IgD-negative memory B cell (primary cell): Measurements from ENCODE around the gene PSPN. TPM values are rescaled to one million over a fixed set of nuclear protein-coding genes. Genes with fewer than 3 reads are reported as not detected.

Experiments
- H3K27ac Mint-ChIP-seq, 3 donors: one replicate each; pipeline ENCODE4 v1.8.0; 2020 to 2022; ENCODE audit warnings: mild to moderate bottlenecking in 3 of 3, mixed read lengths in 3 of 3, moderate library complexity in 1 of 3
- H3K27me3 Mint-ChIP-seq: one replicate; pipeline ENCODE4 v1.8.0; 2021; ENCODE audit warnings: mixed read lengths
- H3K36me3 Mint-ChIP-seq: one replicate; pipeline ENCODE4 v1.8.0; 2020; ENCODE audit warnings: mild to moderate bottlenecking, mixed read lengths
- H3K4me1 Mint-ChIP-seq, 3 donors: one replicate each; pipeline ENCODE4 v1.8.0; 2020 to 2022; ENCODE audit warnings: mixed read lengths in 3 of 3, mild to moderate bottlenecking in 1 of 3
- H3K4me3 Mint-ChIP-seq, 4 donors: one replicate each; pipeline ENCODE4 v1.8.0; 2020 to 2022; ENCODE audit warnings: mild to moderate bottlenecking in 4 of 4, mixed read lengths in 4 of 4, moderate library complexity in 3 of 4
- H3K9me3 Mint-ChIP-seq, 3 donors: one replicate each; pipeline ENCODE4 v1.8.0; 2020 to 2021; ENCODE audit warnings: mixed read lengths in 3 of 3, mild to moderate bottlenecking in 1 of 3
- polyA plus RNA-seq: library from polyadenylated mRNA; unstranded; fragments of 300-500 nt; fragmentation: Illumina TruSeq; gene quantifications from one replicate; pipeline ENCODE4 v1.2.3, GENCODE V29; 2021

Gene PSPN, protein sequence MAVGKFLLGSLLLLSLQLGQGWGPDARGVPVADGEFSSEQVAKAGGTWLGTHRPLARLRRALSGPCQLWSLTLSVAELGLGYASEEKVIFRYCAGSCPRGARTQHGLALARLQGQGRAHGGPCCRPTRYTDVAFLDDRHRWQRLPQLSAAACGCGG
- 0.65 TPM for polyA plus RNA-seq

DNA sequence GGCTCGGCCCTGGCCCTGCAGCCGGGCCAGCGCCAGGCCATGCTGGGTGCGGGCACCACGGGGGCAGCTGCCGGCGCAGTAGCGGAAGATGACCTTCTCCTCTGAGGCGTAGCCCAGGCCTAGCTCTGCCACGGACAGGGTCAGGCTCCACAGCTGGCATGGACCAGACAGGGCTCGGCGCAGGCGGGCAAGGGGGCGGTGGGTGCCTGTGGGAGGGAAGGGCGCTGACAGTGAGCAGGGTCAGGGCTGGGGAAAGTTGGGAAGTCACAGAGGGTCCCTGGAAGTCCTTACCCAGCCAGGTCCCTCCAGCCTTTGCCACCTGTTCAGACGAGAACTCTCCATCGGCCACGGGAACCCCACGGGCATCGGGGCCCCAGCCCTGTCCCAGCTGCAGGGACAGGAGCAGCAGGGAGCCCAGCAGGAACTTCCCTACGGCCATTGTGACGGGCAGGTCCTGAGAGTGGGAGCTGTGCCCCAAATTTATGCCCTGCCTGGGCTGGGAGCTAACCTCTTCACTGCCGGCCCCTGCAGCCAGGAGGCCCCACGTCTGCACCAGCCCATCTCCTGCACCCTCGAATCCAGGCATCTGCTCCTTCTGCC lies at the start of gene PSPN:
TSS of gene PSPN (minus strand) at position 523 of the 600 bp plus-strand sequence. CDS start at position 439, 84 bp downstream.
- no peaks in the 10 kb centered on the region for H3K27me3 Mint-ChIP-seq
- peaks cover 3% of the 10 kb centered on the region for H3K36me3 Mint-ChIP-seq
- peaks cover 4 to 8% (median 5%) of the 10 kb centered on the region in 3 donors for H3K4me1 Mint-ChIP-seq
- H3K9me3 Mint-ChIP-seq: no peaks in the 10 kb centered on the region
- no peak within 1 kb of the TSS for H3K27ac Mint-ChIP-seq
- H3K4me3 Mint-ChIP-seq: peak within 1 kb of the TSS in 3 of 4 donors; percentile 8 to 54 (median 9)

DNA sequence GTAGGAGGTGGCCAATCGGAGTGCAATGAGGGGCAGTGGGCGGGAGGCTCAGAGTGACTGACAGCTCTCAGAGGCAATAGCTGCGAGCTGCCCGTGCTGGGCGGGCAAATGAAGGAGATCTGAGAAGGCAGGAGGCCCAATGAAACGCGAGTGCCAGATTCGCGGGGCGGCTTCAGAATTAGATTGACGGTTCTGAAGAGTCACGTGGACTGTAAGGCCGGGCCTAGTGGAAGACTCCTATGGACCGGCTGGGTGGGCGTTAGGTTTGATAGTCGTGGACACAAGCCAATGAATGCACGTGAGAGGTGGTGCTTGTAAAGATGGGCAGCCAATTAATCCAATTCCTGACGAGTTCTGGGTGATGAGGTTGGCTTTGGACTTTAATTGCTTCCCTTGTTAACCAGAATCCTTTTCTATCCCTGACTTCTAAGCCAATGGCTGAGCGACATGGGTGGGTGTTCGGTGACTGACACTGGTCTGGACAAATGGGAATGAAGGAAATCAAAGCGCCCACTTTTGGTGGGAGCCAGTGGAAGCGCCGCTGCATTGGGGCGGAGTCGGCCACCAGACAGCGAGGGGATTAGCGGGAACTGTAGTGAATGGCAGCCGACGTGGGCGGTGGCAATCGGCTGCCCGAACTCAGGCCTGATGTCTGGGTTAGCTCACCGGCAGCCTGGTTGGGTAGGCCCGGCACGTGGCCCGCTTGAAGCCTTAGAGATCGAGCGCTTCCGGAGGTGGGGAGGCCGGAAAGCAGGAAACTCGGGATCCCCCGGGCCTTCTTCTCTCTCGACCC lies 49.4 kb upstream of the PSPN start:
- Mint-ChIP-seq H3K27me3 (no peaks in the 10 kb centered on the region), H3K36me3 (no peaks in the 10 kb centered on the region), H3K4me1 (peaks cover 4 to 28% (median 16%) of the 10 kb centered on the region in 3 donors), H3K9me3 (no peaks in the 10 kb centered on the region), H3K27ac (peak overlapping the region; percentile 76 to 99 (median 80)), H3K4me3 (peak overlapping the region; percentile 66 to 96 (median 87))

DNA sequence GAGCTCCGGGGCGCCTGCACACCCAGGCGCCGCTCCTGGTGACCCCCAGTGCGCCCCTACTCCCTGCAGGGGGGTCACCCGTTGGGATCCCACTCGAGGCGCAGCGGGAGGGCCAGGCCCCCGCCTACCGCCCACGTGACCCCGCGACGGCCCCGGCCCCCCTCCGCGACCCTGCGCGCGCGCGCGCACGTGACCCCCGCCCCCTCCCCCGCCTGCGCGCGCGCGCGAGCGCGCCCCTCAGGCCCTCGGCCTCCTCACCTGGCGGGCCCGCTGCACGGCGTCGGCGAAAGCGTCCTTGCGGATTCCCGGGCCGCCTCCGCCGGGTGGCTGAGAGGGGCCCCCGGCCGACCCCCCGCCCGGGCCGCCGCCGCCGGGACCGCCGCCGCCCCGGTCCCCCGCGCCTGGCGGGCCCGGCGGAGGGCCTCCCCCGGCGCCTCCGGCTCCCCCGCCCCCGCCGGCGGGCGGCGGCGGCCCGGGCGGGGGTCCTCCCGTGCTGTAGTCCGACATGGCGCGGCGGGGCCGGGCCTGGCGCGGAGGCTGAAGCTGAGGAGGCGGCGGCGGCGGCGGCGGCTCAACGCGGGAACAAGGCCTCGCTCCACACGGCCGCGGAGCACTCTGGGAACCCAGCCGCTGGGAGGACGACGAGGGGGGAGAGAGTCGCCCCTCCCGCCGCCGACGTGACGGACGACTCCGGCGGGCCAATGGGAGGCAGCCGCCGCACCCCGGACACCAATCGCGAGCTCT lies 48.6 kb upstream of the PSPN start, which contains the start of gene KHSRP:
TSS of gene KHSRP (minus strand) at position 617 of the 744 bp plus-strand sequence. CDS start at position 507, 110 bp downstream.
- Mint-ChIP-seq H3K27me3 (no peaks in the 10 kb centered on the region), H3K4me3 (peak within 1 kb of the TSS; percentile 81 to 96 (median 88)), H3K36me3 (no peaks in the 10 kb centered on the region), H3K4me1 (peaks cover 4 to 28% (median 16%) of the 10 kb centered on the region in 3 donors), H3K9me3 (no peaks in the 10 kb centered on the region), H3K27ac (peak within 1 kb of the TSS; percentile 78 to 99 (median 80))

DNA sequence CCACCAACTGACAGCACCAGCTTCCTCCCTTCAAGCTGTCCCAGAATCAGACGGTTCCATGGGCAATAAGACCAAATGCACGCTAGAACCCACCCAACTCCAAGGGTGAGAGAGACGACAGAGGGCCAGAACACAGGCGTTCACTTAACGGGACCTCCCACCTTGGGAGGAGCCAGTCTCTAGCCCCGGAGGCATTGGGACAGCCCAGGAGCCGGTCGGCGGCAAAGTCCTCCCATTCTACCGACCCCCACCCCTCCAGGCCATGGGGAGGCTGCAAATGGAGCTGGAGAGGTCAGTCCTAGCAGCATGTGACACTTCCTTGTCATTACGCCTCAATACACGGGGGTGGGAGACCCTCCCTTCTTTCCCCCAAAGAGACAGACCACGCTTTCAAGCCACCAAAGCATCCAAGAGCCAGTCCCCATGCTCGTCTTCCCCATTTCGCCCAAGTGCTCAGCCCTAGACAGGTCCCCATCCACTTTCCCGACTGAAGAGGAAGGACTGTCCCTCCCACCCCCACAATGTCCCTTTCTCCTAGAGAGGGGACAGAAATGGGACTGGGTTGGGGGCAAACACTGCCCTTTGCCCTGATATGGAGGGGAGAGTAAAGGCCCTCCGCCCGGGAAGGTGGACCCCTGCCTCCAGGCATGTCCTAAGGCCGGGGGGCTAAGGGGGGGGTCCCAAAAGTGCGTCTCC lies 47.9 kb upstream of the PSPN start:
- H3K4me3 Mint-ChIP-seq: peak overlapping the region; percentile 81 to 92 (median 87)
- H3K36me3 Mint-ChIP-seq: no peaks in the 10 kb centered on the region
- no peaks in the 10 kb centered on the region for H3K27me3 Mint-ChIP-seq
- H3K4me1 Mint-ChIP-seq: peaks cover 4 to 28% (median 16%) of the 10 kb centered on the region in 3 donors
- H3K27ac Mint-ChIP-seq: peak overlapping the region; percentile 35 to 86 (median 78)
- no peaks in the 10 kb centered on the region for H3K9me3 Mint-ChIP-seq

DNA sequence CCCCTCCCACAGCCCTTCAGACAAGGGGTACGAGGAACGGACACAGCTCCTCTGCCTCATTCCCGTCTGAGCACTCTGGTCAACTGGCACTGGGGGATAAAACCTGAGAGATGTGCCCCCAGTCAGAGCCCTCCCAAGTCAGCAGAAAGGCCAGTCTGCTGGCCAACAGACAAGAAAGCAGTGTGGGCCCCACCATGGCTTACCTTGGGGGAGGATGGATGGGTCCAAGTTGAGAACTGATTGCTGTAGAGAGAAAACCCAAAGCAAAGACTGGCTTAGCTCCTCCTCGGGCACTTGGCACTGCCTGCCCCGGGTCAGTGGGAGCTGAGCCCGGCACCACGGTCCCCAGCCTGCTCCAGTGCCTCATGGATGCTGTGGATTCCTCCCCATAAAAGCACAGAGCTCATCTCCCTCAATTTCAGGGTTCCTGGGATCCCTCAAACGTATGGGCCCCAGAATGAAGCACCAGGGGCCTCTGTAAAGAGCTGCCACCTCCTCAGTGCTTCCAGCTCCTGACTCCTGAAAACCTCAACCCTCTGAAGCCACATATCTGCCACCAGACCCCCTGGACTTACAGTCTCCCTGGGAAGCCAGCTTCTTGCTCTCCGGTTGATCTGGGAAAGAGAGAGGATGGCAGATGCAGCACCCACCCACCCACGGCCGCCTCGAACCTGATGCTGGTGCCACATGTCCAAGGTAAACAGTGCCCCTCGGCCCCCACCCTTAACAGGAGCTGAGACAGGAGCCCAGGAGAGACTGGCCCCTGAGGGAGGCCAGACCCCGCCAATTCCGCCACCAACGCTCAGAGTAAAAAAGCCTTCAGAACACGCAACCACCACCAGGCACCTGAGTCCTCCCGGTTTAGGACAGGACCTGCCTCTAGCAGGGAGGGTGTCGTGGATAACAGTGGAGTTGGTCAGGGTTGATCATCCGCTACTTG lies 45.6 kb upstream of the PSPN start:
- Mint-ChIP-seq H3K9me3 (no peaks in the 10 kb centered on the region), H3K36me3 (no peaks in the 10 kb centered on the region), H3K4me3 (peak overlapping the region in 2 of 4 donors; percentile 28 to 54), H3K27me3 (no peaks in the 10 kb centered on the region), H3K27ac (peak overlapping the region in 1 of 3 donors; percentile 57), H3K4me1 (peaks cover 4 to 28% (median 14%) of the 10 kb centered on the region in 3 donors)

DNA sequence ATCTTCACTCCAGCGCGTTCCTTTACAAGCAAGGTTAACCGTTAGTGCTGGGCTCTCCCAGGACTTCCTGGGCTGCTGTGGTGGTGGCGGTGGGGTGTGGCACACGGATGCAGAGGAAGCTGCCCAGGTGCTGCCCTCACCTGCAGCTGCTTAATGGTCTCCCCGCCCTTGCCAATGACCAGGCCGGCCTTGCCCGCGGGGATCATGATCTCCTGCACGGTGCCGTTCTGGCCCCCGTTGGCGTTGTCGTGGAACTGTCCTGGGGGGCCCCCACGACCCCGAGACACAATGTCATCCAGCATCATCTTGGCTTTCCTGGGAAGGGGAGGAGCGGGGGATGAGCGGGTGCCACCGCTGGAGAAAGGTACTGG lies 42.8 kb upstream of the PSPN start:
- no peaks in the 10 kb centered on the region for H3K36me3 Mint-ChIP-seq
- H3K9me3 Mint-ChIP-seq: no peaks in the 10 kb centered on the region
- no peak overlapping the region for H3K27ac Mint-ChIP-seq
- no peaks in the 10 kb centered on the region for H3K27me3 Mint-ChIP-seq
- peak overlapping the region in 1 of 4 donors; percentile 21 for H3K4me3 Mint-ChIP-seq
- H3K4me1 Mint-ChIP-seq: peaks cover 0 to 18% (median 12%) of the 10 kb centered on the region in 3 donors

DNA sequence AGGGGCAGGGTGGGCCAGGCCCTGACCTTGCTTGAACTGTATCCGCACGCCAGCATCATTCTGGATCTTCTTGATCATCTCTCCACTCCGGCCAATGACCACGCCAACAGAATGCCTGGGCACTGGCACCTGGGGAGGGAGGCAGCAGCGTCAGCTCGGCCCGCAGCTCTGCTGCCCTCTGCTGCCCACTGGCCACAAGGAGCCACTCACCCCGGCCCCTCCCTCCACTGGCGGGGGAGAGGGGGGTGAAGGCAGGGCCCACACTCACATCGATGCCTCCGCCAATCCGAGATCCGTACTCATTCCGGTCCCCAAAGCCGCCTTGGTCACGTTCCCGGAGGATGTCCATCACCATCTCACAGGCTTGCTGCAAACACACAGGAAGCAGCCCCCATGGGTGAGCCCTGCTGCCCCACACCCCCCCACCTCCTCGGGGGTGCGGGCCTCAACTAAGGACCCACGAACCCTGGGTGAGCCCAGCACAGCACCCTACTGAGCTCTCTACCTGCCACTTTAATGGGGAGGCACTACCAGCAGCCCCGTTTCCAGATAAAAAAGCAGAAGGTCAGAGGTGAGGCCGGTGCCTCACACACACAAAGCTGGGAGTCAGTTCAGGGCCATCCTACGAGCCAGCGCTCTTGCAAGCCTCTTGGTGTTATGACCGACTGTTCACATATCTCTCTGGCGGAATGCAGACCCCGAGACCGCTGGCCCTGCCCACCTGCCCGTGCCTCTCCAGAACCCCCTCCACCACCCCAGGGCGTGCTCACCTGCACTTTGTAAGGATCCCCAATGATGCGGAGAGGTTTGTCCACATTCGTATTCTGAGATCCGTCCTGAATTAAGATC lies 42.2 kb upstream of the PSPN start:
- Mint-ChIP-seq H3K27ac (no peak overlapping the region), H3K9me3 (no peaks in the 10 kb centered on the region), H3K4me1 (peaks cover 0 to 14% (median 7%) of the 10 kb centered on the region in 3 donors), H3K4me3 (peak overlapping the region in 1 of 4 donors; percentile 7), H3K27me3 (no peaks in the 10 kb centered on the region), H3K36me3 (no peaks in the 10 kb centered on the region)

DNA sequence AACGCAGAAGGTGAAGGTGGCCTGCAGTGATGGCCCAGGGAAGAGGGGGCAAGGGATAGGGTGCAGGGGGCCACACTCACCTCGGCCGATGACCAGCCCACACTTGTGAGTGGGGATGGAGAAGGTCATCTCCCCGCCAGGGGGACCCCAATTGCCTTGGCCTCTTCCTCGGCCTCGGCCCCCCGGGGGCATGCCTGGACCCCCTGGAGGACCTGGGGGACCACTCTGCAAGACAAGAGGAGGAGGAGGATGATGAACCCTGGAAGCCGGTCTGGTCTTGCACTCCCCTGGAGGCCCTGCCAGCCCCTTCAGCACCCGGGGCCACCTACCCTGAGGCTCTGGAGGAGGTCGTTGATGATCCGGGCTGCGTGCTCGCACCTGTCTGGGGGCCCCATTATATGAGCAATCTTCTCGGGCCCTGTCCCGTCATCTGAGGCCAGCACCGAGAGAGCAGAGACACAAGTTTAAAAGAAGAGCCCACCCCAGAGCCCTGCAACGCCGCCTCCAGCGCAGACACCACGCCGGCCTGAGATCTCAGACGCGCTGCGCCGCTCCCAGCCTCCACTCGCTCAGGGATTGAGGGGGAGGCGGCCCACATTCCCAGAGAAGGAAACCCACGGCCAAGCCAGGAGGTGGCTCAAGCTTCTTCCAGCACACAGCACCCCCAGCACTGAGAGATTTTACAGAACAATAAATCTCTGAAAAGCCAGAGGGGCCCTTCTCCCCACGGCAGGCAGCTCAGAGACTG lies 41.1 kb upstream of the PSPN start:
- no peaks in the 10 kb centered on the region for H3K9me3 Mint-ChIP-seq
- peaks cover 0 to 4% (median 0%) of the 10 kb centered on the region in 3 donors for H3K4me1 Mint-ChIP-seq
- H3K4me3 Mint-ChIP-seq: peak overlapping the region in 2 of 4 donors; percentile 7 to 52
- no peaks in the 10 kb centered on the region for H3K36me3 Mint-ChIP-seq
- H3K27ac Mint-ChIP-seq: no peak overlapping the region
- no peaks in the 10 kb centered on the region for H3K27me3 Mint-ChIP-seq

DNA sequence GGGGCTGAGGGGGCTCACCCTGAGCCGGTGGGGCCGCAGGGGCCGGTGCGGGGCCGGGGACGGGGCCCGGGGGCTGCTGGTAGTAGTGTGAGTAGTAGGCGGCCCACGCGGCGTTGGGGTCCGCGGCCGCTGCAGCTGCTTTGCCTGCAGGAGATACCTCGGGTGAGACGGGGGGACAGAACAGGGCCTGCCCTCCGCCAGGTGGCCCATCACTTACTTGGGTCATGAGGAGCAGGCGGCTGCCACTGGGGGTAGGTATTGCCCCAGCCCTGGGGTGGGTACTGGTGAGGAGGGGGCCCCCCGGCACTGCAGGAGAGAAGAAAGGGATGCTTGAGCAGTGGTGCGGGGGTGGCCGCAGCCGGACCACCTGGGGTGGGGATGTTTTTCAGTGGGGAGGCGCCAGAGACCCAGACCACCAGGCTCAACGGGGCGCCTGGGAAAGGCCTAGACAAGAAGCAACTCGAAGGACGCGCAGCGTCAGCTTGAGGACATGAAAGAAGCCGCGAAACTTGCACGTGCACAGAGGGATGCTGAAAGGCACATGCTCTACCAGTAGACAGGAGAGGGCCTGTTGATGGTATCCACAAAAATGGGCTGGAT lies 40.0 kb upstream of the PSPN start:
- Mint-ChIP-seq H3K27me3 (no peaks in the 10 kb centered on the region), H3K36me3 (no peaks in the 10 kb centered on the region), H3K27ac (no peak overlapping the region), H3K9me3 (no peaks in the 10 kb centered on the region), H3K4me1 (no peaks in the 10 kb centered on the region), H3K4me3 (no peak overlapping the region)

DNA sequence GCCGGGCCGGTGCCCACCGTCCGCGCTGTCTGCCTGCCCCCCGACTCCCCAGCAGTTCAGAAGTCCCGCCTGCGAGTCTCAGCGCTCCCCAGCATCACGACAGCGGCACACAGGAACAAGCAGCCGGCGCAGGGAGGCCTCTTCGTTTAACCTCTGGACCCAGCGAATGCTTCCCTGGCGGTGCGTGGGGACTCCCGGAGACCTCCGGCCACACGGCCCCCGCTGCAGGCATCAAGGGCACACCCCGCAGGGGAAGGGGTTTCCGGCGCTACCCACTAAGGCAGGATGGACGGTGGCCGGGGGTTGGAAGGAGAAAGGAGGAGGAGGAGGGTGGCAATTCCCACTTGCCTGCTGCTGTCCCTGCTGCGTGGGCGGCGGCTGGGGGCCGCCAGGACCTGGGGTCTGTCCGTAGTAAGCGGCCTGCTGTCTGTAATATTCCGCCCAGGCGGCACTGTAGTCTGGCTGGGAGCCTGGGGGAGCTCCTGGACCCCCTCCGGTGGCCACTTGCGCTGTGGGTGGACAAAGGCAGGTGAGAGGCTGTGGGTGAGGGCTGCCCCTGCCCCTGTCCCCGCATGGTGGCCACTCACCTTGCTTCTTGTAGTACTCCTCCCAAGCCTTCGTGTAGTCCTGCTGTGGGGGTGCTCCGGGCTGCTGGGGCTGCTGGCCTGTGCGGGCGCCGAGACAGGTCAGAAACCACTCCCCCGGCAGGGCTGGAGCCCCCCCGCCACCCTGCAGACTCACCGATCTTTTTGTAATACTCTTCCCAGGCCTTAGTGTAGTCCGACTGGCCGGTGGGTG lies 39.3 kb upstream of the PSPN start:
- Mint-ChIP-seq H3K36me3 (no peaks in the 10 kb centered on the region), H3K9me3 (no peaks in the 10 kb centered on the region), H3K4me1 (no peaks in the 10 kb centered on the region), H3K27me3 (no peaks in the 10 kb centered on the region), H3K27ac (no peak overlapping the region), H3K4me3 (no peak overlapping the region)
